Caco-2 (cell line): ENCODE results near the gene OR6K6. TPM values are rescaled to one million over a fixed set of nuclear protein-coding genes. Genes with fewer than 3 reads are reported as not detected.

Experiments used
- Bru-seq: library from RNA; stranded (reverse); fragments of 400-500 nt; gene quantifications from one replicate; lab custom pipeline; 2021; lab: Mats Ljungman, UMichigan
- BruChase-seq, 2 experiments: library from RNA; stranded (reverse); fragments of 400-500 nt; gene quantifications; one replicate each; lab custom pipeline; 2021; lab: Mats Ljungman, UMichigan
- BruUV-seq: library from RNA; stranded (reverse); fragments of 400-500 nt; replicated peaks from 2 replicates; lab custom pipeline; 2021; lab: Mats Ljungman, UMichigan
- CTCF ChIA-PET: fragments of 300-600 bp; sonication (Branson Sonifier 250); formaldehyde crosslinking; loops from one replicate; lab custom pipeline; 2022; ENCODE audit warnings: antibody characterized with exemption; lab: Charles Lee
- POLR2A ChIA-PET: fragments of 300-600 bp; sonication (Branson Sonifier 250); formaldehyde crosslinking; loops from one replicate; lab custom pipeline; 2022; ENCODE audit warnings: antibody characterized with exemption; lab: Charles Lee
- DNase-seq, 2 experiments: peaks; one replicate each; pipeline versions ENCODE4 v3.0.0 to v3.0.0-alpha.2; 2020 to 2022
- H3K27me3 ChIP-seq: replicated peaks from 2 replicates; pipeline ENCODE4 v1.6.0; 2011; ENCODE audit warnings: low read length; ENCODE audit not compliant: control insufficient read depth, insufficient read depth
- H3K36me3 ChIP-seq: 2 replicates; pipeline ENCODE4 v1.5.1; 2011; ENCODE audit warnings: low read length; ENCODE audit not compliant: control insufficient read depth, insufficient read depth
- H3K4me1 ChIP-seq: fragments of 250-450 bp; sonication (Bioruptor Pico); 2 replicates; pipeline ENCODE4 v1.5.1; 2020; ENCODE audit warnings: mild to moderate bottlenecking
- H3K4me3 ChIP-seq: 2 replicates; pipeline ENCODE4 v1.5.1; 2011; ENCODE audit warnings: low read depth, mild to moderate bottlenecking, control low read depth, low read length
- H3K9me3 ChIP-seq: fragments of 250-450 bp; sonication (Bioruptor Pico); 2 replicates; pipeline ENCODE4 v1.5.1; 2020; ENCODE audit warnings: mild to moderate bottlenecking, moderate library complexity
- H3K27ac Mint-ChIP-seq: one replicate; pipeline ENCODE4 v1.8.0; 2022; ENCODE audit warnings: mixed read lengths; ENCODE audit not compliant: unreplicated experiment
- H3K27me3 Mint-ChIP-seq: one replicate; pipeline ENCODE4 v1.8.0; 2022; ENCODE audit warnings: mixed read lengths; ENCODE audit not compliant: insufficient read depth, unreplicated experiment
- H3K36me3 Mint-ChIP-seq: one replicate; pipeline ENCODE4 v1.8.0; 2022; ENCODE audit warnings: mild to moderate bottlenecking, mixed read lengths; ENCODE audit not compliant: insufficient read depth, unreplicated experiment
- H3K4me1 Mint-ChIP-seq: one replicate; pipeline ENCODE4 v1.8.0; 2022; ENCODE audit warnings: low read depth, mixed read lengths; ENCODE audit not compliant: unreplicated experiment
- H3K4me3 Mint-ChIP-seq: one replicate; pipeline ENCODE4 v1.8.0; 2022; ENCODE audit warnings: mild to moderate bottlenecking, moderate library complexity, mixed read lengths; ENCODE audit not compliant: unreplicated experiment
- H3K9me3 Mint-ChIP-seq: one replicate; pipeline ENCODE4 v1.8.0; 2022; ENCODE audit warnings: mixed read lengths; ENCODE audit not compliant: unreplicated experiment
- intact Hi-C: fragments of 100-400 bp; cut with micrococcal nuclease; formaldehyde crosslinking; loops from one replicate; pipeline ENCODE4 v1.10.0; 2022; ENCODE audit not compliant: unreplicated experiment
- long read RNA-seq: library from polyadenylated mRNA; stranded (forward); transcript quantifications from one replicate; pipeline ENCODE4 v2.0.0, GENCODE V29; 2022
- total RNA-seq: library from RNA; stranded (reverse); gene quantifications from 2 replicates; pipeline ENCODE4 v1.2.3, GENCODE V29; 2022
- TF ChIP-seq, protein P1 (sequence below), 2 experiments: fragments of 200-600 bp in 1 of 2; IDR thresholded peaks; 1 replicate in 1 of 2; 2 replicates in 1 of 2; pipeline versions ENCODE4 v1.5.1 to v1.8.0; 2011 to 2022; ENCODE audit warnings: antibody characterized with exemption in 1 of 2, control low read depth in 1 of 2, inconsistent platforms in 1 of 2, low read depth in 1 of 2, low read length in 1 of 2, mild to moderate bottlenecking in 1 of 2, moderate library complexity in 1 of 2; ENCODE audit not compliant: insufficient read depth in 1 of 2, severe bottlenecking in 1 of 2, unreplicated experiment in 1 of 2

OR6K6 gene, protein sequence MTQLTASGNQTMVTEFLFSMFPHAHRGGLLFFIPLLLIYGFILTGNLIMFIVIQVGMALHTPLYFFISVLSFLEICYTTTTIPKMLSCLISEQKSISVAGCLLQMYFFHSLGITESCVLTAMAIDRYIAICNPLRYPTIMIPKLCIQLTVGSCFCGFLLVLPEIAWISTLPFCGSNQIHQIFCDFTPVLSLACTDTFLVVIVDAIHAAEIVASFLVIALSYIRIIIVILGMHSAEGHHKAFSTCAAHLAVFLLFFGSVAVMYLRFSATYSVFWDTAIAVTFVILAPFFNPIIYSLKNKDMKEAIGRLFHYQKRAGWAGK
- total RNA-seq (not detected in 2 replicates), Bru-seq, nascent RNA (not detected), BruChase-seq, experiment 1, labeled RNA remaining after a 2-hour chase (not detected), BruChase-seq, experiment 2, labeled RNA remaining after a 6-hour chase (not detected)
- long read RNA-seq: 0 reads

DNA sequence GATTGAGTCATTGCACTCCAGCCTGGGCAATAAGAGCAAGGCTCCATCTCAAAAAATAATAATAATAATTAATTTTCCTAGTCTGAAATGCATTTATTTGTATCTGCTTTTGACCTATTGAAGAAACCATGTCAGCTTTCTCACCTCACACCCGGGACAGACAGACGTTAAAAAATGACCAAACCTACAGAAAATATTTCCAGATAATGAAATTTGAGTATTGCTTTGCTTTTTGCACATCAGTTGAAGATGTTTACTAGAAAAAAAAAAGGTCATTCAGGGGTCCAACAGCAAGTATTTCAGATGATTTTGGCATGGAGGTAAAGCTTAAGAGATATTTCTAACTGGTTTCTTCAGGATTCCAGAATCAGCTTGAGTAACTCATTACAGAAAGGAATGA lies at the start of gene OR6K6:
Gene OR6K6, plus strand, starts transcription at position 301 of the 400 bp plus-strand sequence. CDS start 168 bp downstream, outside the sequence.
- no peak for DNase-seq
- intact Hi-C loops: no loop called here
- H3K36me3 ChIP-seq: no peaks in the 10 kb centered on the region
- Mint-ChIP-seq H3K9me3 (peaks cover 8% of the 10 kb centered on the region), H3K4me1 (no peaks in the 10 kb centered on the region), H3K27me3 (peaks cover 3% of the 10 kb centered on the region), H3K27ac (no peak within 1 kb of the TSS), H3K4me3 (no peak within 1 kb of the TSS), H3K36me3 (no peaks in the 10 kb centered on the region)
- no peaks in the 10 kb centered on the region for H3K9me3 ChIP-seq
- no peaks in the 10 kb centered on the region for H3K27me3 ChIP-seq
- CTCF ChIA-PET: no interaction called here
- H3K4me3 ChIP-seq: no peak within 1 kb of the TSS
- H3K4me1 ChIP-seq: peaks cover 3% of the 10 kb centered on the region; the same call in 1 of the 2 replicates
- no TSS peak for BruUV-seq
- TF ChIP-seq, protein P1, sequence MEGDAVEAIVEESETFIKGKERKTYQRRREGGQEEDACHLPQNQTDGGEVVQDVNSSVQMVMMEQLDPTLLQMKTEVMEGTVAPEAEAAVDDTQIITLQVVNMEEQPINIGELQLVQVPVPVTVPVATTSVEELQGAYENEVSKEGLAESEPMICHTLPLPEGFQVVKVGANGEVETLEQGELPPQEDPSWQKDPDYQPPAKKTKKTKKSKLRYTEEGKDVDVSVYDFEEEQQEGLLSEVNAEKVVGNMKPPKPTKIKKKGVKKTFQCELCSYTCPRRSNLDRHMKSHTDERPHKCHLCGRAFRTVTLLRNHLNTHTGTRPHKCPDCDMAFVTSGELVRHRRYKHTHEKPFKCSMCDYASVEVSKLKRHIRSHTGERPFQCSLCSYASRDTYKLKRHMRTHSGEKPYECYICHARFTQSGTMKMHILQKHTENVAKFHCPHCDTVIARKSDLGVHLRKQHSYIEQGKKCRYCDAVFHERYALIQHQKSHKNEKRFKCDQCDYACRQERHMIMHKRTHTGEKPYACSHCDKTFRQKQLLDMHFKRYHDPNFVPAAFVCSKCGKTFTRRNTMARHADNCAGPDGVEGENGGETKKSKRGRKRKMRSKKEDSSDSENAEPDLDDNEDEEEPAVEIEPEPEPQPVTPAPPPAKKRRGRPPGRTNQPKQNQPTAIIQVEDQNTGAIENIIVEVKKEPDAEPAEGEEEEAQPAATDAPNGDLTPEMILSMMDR (IDR thresholded peaks at IDR 0.05; ENCODE audit: insufficient read depth in 1 of 2, low read depth in 1 of 2, low read length in 1 of 2, severe bottlenecking in 1 of 2, unreplicated experiment in 1 of 2): no peak
- POLR2A ChIA-PET: no interaction called here

DNA sequence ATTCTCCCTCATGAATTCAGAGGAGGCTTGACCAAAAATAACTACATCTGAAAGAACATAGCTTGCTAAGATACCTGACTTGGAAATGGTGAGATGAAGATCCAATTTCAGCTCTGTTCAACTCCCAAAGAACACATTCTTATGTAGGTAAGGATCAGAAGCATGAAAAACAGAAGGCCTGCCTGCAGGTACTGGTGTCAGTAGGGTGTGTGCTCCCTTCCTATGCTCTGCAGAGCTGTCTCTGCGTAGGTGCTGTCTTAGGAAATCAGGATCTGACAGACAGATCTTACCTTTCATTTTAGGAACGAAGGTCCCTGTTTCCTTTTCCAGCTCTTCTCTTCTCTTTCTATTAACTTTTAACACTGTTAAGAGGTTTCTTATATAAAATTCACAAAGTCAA lies 48.4 kb upstream of the OR6K6 start:
- Histone ChIP-seq H3K4me1 (no peaks in the 10 kb centered on the region), H3K4me3 (no peak overlapping the region), H3K36me3 (no peaks in the 10 kb centered on the region), H3K9me3 (no peaks in the 10 kb centered on the region), H3K27me3 (no peaks in the 10 kb centered on the region)
- no TSS peak for BruUV-seq
- POLR2A ChIA-PET: no interaction called here
- no peak for DNase-seq
- CTCF ChIA-PET: no interaction called here
- no peaks in the 10 kb centered on the region for H3K27me3 Mint-ChIP-seq
- H3K36me3 Mint-ChIP-seq: no peaks in the 10 kb centered on the region
- no peak overlapping the region for H3K27ac Mint-ChIP-seq
- TF ChIP-seq, protein P1 (IDR thresholded peaks at IDR 0.05; ENCODE audit: insufficient read depth in 1 of 2, low read depth in 1 of 2, low read length in 1 of 2, severe bottlenecking in 1 of 2, unreplicated experiment in 1 of 2): no peak
- no peaks in the 10 kb centered on the region for H3K4me1 Mint-ChIP-seq
- no peaks in the 10 kb centered on the region for H3K9me3 Mint-ChIP-seq
- intact Hi-C loops: no loop called here
- no peak overlapping the region for H3K4me3 Mint-ChIP-seq

DNA sequence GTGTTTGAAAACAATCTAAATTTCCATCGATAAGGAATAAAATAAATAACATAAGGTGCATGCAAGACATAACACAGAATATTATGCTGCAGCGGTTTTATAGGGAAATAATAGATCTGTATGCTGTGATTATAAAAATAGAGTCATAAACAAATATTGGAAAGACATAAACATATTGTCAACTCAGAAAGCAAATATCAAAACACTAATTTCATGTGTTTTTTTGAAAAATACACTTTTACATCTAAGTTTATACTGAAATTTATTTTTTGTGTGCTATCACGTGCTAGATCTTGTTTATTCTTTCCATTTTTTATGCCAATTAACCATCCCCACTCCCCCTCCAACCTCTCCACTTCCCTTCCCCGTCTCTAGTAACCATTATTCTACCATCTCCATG lies 43.4 kb upstream of the OR6K6 start:
- intact Hi-C loops: no loop called here
- Mint-ChIP-seq H3K27me3 (peaks cover 3% of the 10 kb centered on the region), H3K27ac (no peak overlapping the region), H3K4me3 (no peak overlapping the region), H3K4me1 (no peaks in the 10 kb centered on the region), H3K9me3 (no peaks in the 10 kb centered on the region), H3K36me3 (no peaks in the 10 kb centered on the region)
- H3K4me3 ChIP-seq: no peak overlapping the region
- no peaks in the 10 kb centered on the region for H3K4me1 ChIP-seq
- DNase-seq: no peak
- H3K27me3 ChIP-seq: no peaks in the 10 kb centered on the region
- H3K36me3 ChIP-seq: no peaks in the 10 kb centered on the region
- POLR2A ChIA-PET: no interaction called here
- no peaks in the 10 kb centered on the region for H3K9me3 ChIP-seq
- TF ChIP-seq, protein P1 (IDR thresholded peaks at IDR 0.05; ENCODE audit: insufficient read depth in 1 of 2, low read depth in 1 of 2, low read length in 1 of 2, severe bottlenecking in 1 of 2, unreplicated experiment in 1 of 2): no peak
- CTCF ChIA-PET: no interaction called here
- no TSS peak for BruUV-seq
